Measurements from ENCODE around the gene ANO8.
A peak's percentile ranks its signal among the peaks of the same experiment; 100 is the strongest.

ANO8 gene

DNA sequence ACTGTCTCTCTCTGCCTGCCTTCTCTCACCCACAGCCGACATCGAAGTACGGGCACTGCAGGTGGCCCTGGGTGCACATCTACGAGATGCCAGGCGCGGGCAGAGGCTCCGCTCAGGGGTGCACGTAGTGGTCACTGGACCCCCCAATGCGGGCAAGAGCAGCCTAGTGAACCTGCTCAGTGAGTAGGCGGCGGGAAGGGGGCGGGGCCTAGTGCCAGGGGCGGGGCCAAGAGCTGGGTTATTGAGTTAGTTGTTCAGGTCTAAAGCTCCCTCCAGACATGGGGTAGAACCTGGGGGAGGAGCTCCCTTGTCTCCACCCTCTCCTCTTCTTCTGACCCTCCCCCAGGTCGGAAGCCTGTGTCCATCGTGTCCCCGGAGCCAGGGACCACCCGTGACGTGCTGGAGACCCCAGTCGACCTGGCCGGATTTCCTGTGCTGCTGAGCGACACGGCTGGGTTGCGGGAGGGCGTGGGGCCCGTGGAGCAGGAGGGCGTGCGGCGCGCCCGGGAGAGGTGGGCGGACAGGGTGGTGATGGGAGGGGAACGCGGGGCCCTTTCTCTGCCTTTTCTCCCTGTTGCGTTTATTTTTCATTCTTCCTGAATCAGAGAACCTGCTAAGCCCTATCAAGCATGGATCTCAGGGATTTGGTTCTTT is 4.6 kb upstream of the ANO8 start:
- Histone ChIP-seq H3K9me3 (replicated peaks in 1 of 2; ENCODE audit: control insufficient read depth in 2 of 2, insufficient read depth in 1 of 2, low read depth in 1 of 2, low read length in 2 of 2) (no peaks in the 10 kb centered on the region), H3K79me1 (ENCODE audit: low read depth, low read length) (peaks cover 9% of the 10 kb centered on the region), H3K4me2 (ENCODE audit: insufficient read depth, low read length, poor library complexity, severe bottlenecking) (peak overlapping the region; percentile 12), H3K14ac (ENCODE audit: low read length) (peak overlapping the region; percentile 56), H2BK120ac (ENCODE audit: low read depth, low read length) (no peak overlapping the region), H3K4me1 (ENCODE audit: control insufficient read depth in 2 of 2, insufficient read depth in 1 of 2, low read depth in 1 of 2, low read length in 2 of 2) (peaks cover 13 to 18% of the 10 kb centered on the region in 2 donors), H3K27me3 (ENCODE audit: control insufficient read depth in 3 of 3, insufficient read depth in 3 of 3, low read depth in 1 of 3, low read length in 3 of 3) (no peaks in the 10 kb centered on the region), H3K18ac (ENCODE audit: low read length) (peak overlapping the region; percentile 71), H4K91ac (ENCODE audit: low read depth, low read length, poor library complexity) (no peak overlapping the region), H3K4ac (ENCODE audit: low read length) (no peak overlapping the region), H2AK5ac (ENCODE audit: low read depth, low read length) (peak overlapping the region; percentile 94), H3K9ac (ENCODE audit: low read depth, low read length, poor library complexity) (peak overlapping the region; percentile 60), H2BK12ac (ENCODE audit: low read length) (no peak overlapping the region), H3K27ac (replicated peaks; ENCODE audit: low read length) (no peak overlapping the region), H3K23ac (ENCODE audit: low read depth, low read length, poor library complexity) (no peak overlapping the region), H2BK5ac (ENCODE audit: low read length) (peak overlapping the region; percentile 53), H2AFZ (ENCODE audit: low read length) (no peak overlapping the region), H4K8ac (ENCODE audit: low read depth, low read length) (no peak overlapping the region), H3K36me3 (replicated peaks in 1 of 2; ENCODE audit: control insufficient read depth in 2 of 2, insufficient read depth in 2 of 2, low read length in 2 of 2) (peaks cover 19 to 30% of the 10 kb centered on the region in 2 donors), H2BK15ac (ENCODE audit: low read length) (no peak overlapping the region), H3K4me3 (ENCODE audit: low read length in 2 of 2) (peak overlapping the region in 1 of 2 donors; percentile 76)
- WGBS, 2 donors (ENCODE audit: extremely low coverage in 2 of 2, insufficient read length in 2 of 2, insufficient replicate concordance in 1 of 2) = no CpG with 5 or more reads among the region's 34 CpGs
- DNase-seq (ENCODE audit: low spot score) = no peak

DNA sequence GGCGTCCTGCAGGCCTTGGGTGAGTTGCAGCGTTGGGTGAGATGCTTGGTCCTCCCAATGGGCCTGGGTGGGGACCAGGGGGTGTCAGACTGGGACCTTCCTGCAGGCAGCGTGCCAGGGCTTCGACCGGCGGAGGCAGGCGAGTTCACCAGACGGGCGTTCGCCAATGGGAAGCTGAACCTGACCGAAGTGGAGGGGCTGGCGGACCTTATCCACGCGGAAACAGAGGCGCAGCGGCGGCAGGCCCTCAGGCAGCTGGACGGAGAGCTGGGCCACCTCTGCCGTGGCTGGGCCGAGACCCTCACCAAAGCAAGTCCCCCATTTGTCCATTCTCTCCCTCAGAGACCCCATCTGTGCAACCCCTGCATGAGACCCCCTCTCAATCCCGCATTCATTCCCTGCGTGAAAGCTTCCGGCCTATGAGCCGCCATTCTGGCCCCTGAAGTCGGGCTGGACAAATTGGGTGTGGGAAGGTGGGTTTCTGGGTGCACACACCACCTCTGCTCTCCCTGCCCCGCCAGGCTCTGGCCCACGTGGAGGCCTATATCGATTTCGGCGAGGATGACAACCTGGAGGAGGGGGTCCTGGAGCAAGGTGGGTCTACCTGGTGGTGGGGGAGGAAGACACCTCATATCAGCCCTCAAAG is 3.9 kb upstream of the ANO8 start:
- peak overlapping the region; percentile 76 to 89 for H3K4me3 ChIP-seq (ENCODE audit: low read length in 2 of 2)
- H3K14ac ChIP-seq (ENCODE audit: low read length) = no peak overlapping the region
- H2AK5ac ChIP-seq (ENCODE audit: low read depth, low read length) = peak overlapping the region; percentile 94
- peak overlapping the region; percentile 16 for H3K23ac ChIP-seq (ENCODE audit: low read depth, low read length, poor library complexity)
- H3K9ac ChIP-seq (ENCODE audit: low read depth, low read length, poor library complexity) = peak overlapping the region; percentile 92
- no peak overlapping the region for H2BK5ac ChIP-seq (ENCODE audit: low read length)
- H3K79me1 ChIP-seq (ENCODE audit: low read depth, low read length) = peaks cover 9% of the 10 kb centered on the region
- no peaks in the 10 kb centered on the region for H3K9me3 ChIP-seq (replicated peaks in 1 of 2; ENCODE audit: control insufficient read depth in 2 of 2, insufficient read depth in 1 of 2, low read depth in 1 of 2, low read length in 2 of 2)
- peak overlapping the region; percentile 30 for H2BK12ac ChIP-seq (ENCODE audit: low read length)
- H4K91ac ChIP-seq (ENCODE audit: low read depth, low read length, poor library complexity) = no peak overlapping the region
- peaks cover 19 to 30% of the 10 kb centered on the region in 2 donors for H3K36me3 ChIP-seq (replicated peaks in 1 of 2; ENCODE audit: control insufficient read depth in 2 of 2, insufficient read depth in 2 of 2, low read length in 2 of 2)
- peaks cover 15 to 20% of the 10 kb centered on the region in 2 donors for H3K4me1 ChIP-seq (ENCODE audit: control insufficient read depth in 2 of 2, insufficient read depth in 1 of 2, low read depth in 1 of 2, low read length in 2 of 2)
- H3K4me2 ChIP-seq (ENCODE audit: insufficient read depth, low read length, poor library complexity, severe bottlenecking) = peak overlapping the region; percentile 96
- H2AFZ ChIP-seq (ENCODE audit: low read length) = no peak overlapping the region
- WGBS, 2 donors (ENCODE audit: extremely low coverage in 2 of 2, insufficient read length in 2 of 2, insufficient replicate concordance in 1 of 2) = no CpG with 5 or more reads among the region's 30 CpGs
- peak overlapping the region; percentile 5 for H3K18ac ChIP-seq (ENCODE audit: low read length)
- no peak overlapping the region for H2BK15ac ChIP-seq (ENCODE audit: low read length)
- peak overlapping the region; percentile 66 for H3K4ac ChIP-seq (ENCODE audit: low read length)
- no peak for DNase-seq (ENCODE audit: low spot score)
- no peak overlapping the region for H2BK120ac ChIP-seq (ENCODE audit: low read depth, low read length)
- H4K8ac ChIP-seq (ENCODE audit: low read depth, low read length) = no peak overlapping the region
- no peaks in the 10 kb centered on the region for H3K27me3 ChIP-seq (ENCODE audit: control insufficient read depth in 3 of 3, insufficient read depth in 3 of 3, low read depth in 1 of 3, low read length in 3 of 3)
- no peak overlapping the region for H3K27ac ChIP-seq (replicated peaks; ENCODE audit: low read length)

DNA sequence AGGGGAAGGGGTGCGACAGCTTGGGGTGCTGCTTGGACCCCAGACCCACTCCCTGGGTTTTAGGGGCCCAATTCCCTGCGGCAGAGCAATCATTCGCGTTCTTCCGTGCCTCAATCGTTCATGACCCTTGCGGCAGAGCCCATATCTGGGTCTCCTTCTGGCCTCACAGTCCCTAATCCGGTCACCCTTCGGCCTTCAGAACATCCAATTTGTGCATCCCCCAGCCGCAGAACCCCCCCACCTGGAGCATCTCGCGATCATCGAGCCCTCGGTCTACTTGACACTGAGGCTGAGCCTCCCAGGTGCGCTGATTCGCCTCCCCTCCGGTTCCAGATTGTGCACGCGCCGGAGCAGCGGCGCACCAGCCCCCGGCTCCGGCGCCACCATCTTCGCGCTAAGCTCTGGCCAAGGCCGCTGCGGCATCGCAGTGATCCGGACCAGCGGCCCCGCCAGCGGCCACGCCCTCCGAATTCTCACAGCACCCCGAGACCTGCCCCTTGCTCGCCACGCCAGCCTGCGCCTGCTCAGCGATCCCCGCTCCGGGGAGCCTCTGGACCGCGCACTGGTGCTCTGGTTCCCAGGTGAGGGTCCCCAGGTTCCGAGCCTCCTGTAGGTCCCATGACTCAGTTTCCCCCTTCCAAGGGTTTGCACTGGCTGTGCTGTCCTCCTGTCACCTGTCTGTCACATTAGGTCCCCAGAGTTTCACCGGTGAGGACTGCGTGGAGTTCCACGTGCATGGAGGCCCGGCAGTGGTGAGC is 3.2 kb upstream of the ANO8 start:
- no peak overlapping the region for H4K8ac ChIP-seq (ENCODE audit: low read depth, low read length)
- no CpG with 5 or more reads among the region's 50 CpGs for WGBS, 2 donors (ENCODE audit: extremely low coverage in 2 of 2, insufficient read length in 2 of 2, insufficient replicate concordance in 1 of 2)
- peak overlapping the region; percentile 90 for H2AK5ac ChIP-seq (ENCODE audit: low read depth, low read length)
- peaks cover 0 to under 1% of the 10 kb centered on the region in 2 donors for H3K9me3 ChIP-seq (replicated peaks in 1 of 2; ENCODE audit: control insufficient read depth in 2 of 2, insufficient read depth in 1 of 2, low read depth in 1 of 2, low read length in 2 of 2)
- peak overlapping the region; percentile 96 for H3K18ac ChIP-seq (ENCODE audit: low read length)
- H3K4ac ChIP-seq (ENCODE audit: low read length) = peak overlapping the region; percentile 89
- no peaks in the 10 kb centered on the region for H3K27me3 ChIP-seq (ENCODE audit: control insufficient read depth in 3 of 3, insufficient read depth in 3 of 3, low read depth in 1 of 3, low read length in 3 of 3)
- peaks cover 23 to 33% of the 10 kb centered on the region in 2 donors for H3K36me3 ChIP-seq (replicated peaks in 1 of 2; ENCODE audit: control insufficient read depth in 2 of 2, insufficient read depth in 2 of 2, low read length in 2 of 2)
- H3K27ac ChIP-seq (replicated peaks; ENCODE audit: low read length) = no peak overlapping the region
- peak overlapping the region; percentile 63 for H3K14ac ChIP-seq (ENCODE audit: low read length)
- H2BK15ac ChIP-seq (ENCODE audit: low read length) = peak overlapping the region; percentile 67
- no peak for DNase-seq (ENCODE audit: low spot score)
- peaks cover 15 to 23% of the 10 kb centered on the region in 2 donors for H3K4me1 ChIP-seq (ENCODE audit: control insufficient read depth in 2 of 2, insufficient read depth in 1 of 2, low read depth in 1 of 2, low read length in 2 of 2)
- H3K79me1 ChIP-seq (ENCODE audit: low read depth, low read length) = peaks cover 9% of the 10 kb centered on the region
- H2BK120ac ChIP-seq (ENCODE audit: low read depth, low read length) = peak overlapping the region; percentile 76
- no peak overlapping the region for H2BK5ac ChIP-seq (ENCODE audit: low read length)
- H3K23ac ChIP-seq (ENCODE audit: low read depth, low read length, poor library complexity) = peak overlapping the region; percentile 16
- H2AFZ ChIP-seq (ENCODE audit: low read length) = peak overlapping the region; percentile 88
- H3K4me3 ChIP-seq (ENCODE audit: low read length in 2 of 2) = peak overlapping the region; percentile 76 to 89
- H3K9ac ChIP-seq (ENCODE audit: low read depth, low read length, poor library complexity) = peak overlapping the region; percentile 92
- H2BK12ac ChIP-seq (ENCODE audit: low read length) = peak overlapping the region; percentile 30
- H3K4me2 ChIP-seq (ENCODE audit: insufficient read depth, low read length, poor library complexity, severe bottlenecking) = peak overlapping the region; percentile 96
- H4K91ac ChIP-seq (ENCODE audit: low read depth, low read length, poor library complexity) = no peak overlapping the region
